ENCODE data around the gene RFPL4AL1.

DNA sequence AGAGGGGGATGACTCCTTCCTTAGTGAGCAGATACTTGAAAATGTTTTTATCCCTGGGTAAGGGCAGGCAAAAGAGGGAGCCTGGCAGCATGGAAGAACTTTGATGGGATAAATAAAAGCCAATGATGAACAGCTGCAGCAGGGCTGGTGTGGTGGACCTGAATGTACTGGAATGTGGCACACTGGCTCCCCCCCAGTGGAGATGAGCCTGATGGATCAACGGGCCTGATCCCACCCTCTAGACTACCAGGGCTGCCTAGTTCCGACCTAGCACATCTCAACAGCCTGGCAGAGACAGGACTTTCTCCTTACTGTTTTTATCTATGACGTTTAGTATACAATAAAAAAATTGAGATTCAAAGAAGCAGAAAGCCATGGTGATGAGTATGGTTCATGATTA is 42.4 kb downstream of the RFPL4AL1 start:
- no peak for TF ChIP-seq EP300 (IDR thresholded peaks at IDR 0.05; ENCODE audit: borderline replicate concordance)
- TF ChIP-seq TCF12 (IDR thresholded peaks at IDR 0.05; ENCODE audit: low read depth): no peak
- TF ChIP-seq, protein P1, sequence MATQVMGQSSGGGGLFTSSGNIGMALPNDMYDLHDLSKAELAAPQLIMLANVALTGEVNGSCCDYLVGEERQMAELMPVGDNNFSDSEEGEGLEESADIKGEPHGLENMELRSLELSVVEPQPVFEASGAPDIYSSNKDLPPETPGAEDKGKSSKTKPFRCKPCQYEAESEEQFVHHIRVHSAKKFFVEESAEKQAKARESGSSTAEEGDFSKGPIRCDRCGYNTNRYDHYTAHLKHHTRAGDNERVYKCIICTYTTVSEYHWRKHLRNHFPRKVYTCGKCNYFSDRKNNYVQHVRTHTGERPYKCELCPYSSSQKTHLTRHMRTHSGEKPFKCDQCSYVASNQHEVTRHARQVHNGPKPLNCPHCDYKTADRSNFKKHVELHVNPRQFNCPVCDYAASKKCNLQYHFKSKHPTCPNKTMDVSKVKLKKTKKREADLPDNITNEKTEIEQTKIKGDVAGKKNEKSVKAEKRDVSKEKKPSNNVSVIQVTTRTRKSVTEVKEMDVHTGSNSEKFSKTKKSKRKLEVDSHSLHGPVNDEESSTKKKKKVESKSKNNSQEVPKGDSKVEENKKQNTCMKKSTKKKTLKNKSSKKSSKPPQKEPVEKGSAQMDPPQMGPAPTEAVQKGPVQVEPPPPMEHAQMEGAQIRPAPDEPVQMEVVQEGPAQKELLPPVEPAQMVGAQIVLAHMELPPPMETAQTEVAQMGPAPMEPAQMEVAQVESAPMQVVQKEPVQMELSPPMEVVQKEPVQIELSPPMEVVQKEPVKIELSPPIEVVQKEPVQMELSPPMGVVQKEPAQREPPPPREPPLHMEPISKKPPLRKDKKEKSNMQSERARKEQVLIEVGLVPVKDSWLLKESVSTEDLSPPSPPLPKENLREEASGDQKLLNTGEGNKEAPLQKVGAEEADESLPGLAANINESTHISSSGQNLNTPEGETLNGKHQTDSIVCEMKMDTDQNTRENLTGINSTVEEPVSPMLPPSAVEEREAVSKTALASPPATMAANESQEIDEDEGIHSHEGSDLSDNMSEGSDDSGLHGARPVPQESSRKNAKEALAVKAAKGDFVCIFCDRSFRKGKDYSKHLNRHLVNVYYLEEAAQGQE (IDR thresholded peaks at IDR 0.05; ENCODE audit: low read depth): no peak
- TF ChIP-seq EGR1 (IDR thresholded peaks at IDR 0.05): no peak
- no peak for TF ChIP-seq RAD21 (IDR thresholded peaks at IDR 0.05; ENCODE audit: low read depth)
- no peak for TF ChIP-seq TEAD4 (IDR thresholded peaks at IDR 0.05)
- TF ChIP-seq, protein P2, sequence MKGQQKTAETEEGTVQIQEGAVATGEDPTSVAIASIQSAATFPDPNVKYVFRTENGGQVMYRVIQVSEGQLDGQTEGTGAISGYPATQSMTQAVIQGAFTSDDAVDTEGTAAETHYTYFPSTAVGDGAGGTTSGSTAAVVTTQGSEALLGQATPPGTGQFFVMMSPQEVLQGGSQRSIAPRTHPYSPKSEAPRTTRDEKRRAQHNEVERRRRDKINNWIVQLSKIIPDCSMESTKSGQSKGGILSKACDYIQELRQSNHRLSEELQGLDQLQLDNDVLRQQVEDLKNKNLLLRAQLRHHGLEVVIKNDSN (IDR thresholded peaks at IDR 0.05): no peak
- no peak for TF ChIP-seq CEBPB (IDR thresholded peaks at IDR 0.05)
- TF ChIP-seq NFIC (IDR thresholded peaks at IDR 0.05): no peak
- TF ChIP-seq CREB1 (IDR thresholded peaks at IDR 0.05; ENCODE audit: low read depth): no peak
- TF ChIP-seq YY1 (IDR thresholded peaks at IDR 0.05; ENCODE audit: low read depth): no peak
- TF ChIP-seq FOXM1 (IDR thresholded peaks at IDR 0.05; ENCODE audit: borderline replicate concordance, low read depth): no peak
- no peak for TF ChIP-seq TAF1 (IDR thresholded peaks at IDR 0.05; ENCODE audit: low read depth)
